CD4-positive, alpha-beta T cell treated with Interleukin-17A for 4 hours (primary cell): Measurements from ENCODE around the gene ENTREP1.

Source experiments
- DNase-seq: peaks from one replicate; pipeline ENCODE4 v3.0.0-alpha.2; 2020; ENCODE audit warnings: mixed read lengths

The ENTREP1 gene

DNA sequence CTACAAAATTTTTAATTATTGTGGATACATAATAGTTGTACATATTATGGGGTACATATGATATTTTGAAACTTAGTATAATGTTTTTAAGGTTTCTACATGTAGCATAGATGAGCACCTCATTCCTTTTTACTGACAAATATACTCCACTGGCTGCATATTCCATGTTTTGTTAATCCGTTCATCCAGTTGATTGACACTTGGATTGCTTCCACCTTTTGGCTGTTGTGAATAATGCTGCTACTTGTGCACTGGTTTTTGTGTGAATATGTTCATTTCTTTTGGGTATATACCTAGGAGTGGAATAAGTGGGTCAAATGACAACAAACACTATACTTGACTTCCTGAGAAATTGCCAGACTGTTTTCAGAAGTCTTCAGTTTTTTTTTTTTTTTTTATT is 2.8 kb upstream of the ENTREP1 start:
- DNase-seq, result no peak

DNA sequence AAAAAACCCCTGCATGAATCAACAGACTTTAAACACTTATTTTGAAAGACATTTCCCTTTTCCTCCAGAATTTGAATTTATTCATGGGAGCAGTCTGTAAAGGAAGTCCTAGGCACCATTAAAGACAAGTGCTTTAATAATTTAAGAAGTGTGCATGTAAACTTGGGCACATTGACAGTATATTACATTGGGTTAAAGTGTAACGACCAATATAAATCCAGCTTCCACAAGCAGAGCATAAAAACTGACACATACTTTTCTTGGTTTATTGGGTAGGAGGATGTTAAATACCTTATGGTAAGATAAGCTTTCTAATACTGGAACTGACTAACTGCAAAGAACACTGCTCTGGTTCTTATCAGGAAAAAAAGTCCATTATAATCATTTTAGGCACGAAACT is 1.2 kb upstream of the ENTREP1 start:
- no peak for DNase-seq

DNA sequence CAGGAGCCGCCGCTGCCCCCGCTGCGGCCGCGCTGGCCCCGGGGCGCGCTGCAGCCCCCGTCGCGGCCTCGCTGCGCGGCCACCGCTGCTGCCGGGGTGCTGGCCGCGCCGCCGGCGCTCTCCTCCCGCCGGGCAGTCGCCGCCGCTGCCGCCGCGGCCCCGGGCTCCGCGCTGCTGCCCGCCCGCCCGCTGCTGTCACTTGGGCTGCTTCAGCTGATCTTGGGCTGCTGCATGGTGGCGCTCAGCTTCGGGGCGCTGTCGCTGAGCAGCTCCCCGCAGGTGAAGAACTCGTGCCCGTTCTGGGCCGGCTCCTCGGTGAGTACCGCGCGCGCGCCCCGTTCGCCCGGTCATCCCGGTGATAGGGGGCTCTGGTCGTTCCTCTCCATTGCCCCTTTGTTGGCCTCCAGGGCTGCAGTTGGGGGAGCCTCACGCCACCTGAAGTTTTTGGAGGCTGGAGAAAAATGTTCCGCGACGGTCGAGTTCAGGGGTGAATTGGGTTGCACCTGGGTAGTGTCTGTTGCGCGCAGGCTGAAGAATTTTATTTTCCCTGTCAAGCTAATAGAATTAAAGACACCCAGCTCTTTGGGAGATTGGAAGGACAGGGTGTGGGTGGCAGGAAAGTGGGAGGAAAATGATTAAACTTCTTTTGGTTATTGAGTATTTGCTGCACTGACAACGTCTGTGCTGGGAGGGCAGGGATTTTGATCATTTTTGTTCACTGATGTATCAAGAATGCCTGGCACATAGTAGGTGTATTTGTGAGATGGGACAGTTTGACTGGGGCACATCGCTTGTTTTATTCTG is 596 bp downstream of the ENTREP1 start:
- no peak for DNase-seq

DNA sequence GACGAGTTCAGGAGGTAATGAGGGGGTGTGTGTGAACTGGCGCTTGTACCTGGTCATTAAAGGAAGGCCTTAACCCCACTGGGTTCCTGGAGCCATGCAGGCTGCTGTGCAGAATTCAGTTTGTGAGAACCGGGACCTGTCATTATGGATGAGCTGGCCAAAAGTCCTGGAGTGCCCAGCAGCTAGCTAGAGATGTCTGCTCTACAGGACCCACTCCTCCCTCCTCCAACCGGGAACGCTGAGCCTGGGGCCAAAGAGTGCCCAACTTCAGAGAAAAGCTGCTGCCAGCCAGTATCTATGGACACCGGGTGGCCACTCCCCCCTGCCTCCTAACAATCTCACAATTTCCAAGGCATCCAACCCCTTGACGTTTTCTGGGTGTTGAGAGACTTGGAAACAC is 1.2 kb downstream of the ENTREP1 start:
- no peak for DNase-seq

DNA sequence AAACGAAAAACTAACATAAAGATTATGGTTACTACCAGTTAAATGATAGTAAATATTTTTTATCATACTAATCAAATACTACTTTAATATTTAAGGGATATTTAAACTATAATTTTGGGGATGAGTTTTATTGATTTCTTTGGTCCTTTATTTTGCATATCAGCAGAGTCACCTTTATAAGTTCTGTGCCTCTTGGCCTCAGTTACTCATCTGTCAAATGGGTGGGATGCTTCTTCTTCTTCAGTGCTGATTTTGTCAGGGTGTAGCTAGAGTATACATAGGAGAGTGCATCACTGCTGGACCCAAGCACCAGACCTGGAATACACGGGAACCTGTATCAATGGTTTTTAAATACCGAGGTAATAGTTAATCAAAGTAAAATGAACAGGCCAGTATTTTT is 5.6 kb downstream of the ENTREP1 start:
- no peak for DNase-seq

DNA sequence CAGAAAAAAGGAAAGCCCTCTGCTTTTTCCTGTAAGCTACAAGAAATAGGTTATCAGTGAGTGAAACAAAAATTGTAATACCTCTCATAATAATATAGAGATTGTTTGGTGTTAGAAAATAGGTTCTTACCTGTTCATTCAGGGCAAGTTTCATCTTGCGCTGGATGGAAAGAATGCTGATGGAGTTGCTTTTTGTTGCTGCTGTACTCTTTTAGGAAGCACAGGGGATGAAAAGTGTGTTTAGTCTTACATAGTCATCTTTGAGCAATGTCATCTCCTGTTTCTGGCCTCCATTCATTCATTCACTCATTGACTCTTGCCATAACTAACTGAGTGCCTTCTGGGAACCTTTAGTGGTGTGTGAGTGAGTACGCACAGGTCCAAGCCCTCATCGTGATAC is 6.4 kb downstream of the ENTREP1 start:
- DNase-seq, result no peak

GRCh38 chr9:69332067-69332685 is 7.2 kb downstream of the ENTREP1 start:
- no peak for DNase-seq

- no peak for DNase-seq
Observed at GRCh38 chr9:69333716-69334115, 8.7 kb downstream of the ENTREP1 start.

DNA sequence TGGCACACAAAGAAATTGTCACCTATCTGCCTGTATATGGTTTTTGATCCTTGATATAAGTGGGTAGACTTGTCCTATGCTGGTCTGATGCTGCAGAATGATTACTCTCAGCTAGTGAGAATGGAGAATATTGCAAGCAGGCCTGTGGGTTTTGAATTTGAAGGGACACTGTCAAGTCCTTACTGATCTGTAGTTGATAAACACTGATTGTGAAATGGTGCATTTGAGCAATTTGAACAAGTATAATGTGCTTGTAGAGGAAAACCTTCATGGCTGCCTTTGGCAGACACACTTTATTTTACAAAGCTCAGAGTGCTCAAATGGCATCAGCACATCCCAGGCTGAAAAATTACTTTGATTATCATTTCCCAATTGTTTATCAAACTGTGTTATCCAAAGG is 9.3 kb downstream of the ENTREP1 start:
- DNase-seq, result no peak

DNA sequence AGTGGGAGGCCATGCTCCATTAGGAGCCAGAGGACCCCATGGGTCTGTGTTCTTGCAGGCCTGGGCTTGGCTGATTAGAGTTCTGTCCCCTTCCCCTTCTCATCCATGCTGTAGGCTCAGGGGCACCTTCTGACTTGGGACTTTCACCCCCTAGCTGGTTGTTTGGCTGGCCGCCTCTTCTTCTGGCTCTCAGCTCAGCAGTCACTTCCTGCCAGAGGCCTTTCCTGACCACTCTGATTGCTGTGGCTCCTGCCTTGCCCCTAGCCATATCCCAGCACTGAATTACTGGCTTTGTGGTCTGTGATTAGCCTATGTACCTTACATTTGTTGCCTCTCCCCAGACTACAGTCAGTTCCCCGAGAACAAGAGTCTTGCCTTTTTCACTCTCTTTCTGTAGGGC is 14.6 kb downstream of the ENTREP1 start:
- no peak for DNase-seq

- DNase-seq, result no peak
Observed at GRCh38 chr9:69340631-69341030, 15.6 kb downstream of the ENTREP1 start.

GRCh38 chr9:69342769-69343168 is 17.8 kb downstream of the ENTREP1 start:
- no peak for DNase-seq

- DNase-seq, result no peak
Observed at GRCh38 chr9:69344459-69344858, 19.4 kb downstream of the ENTREP1 start.

- no peak for DNase-seq
Observed at GRCh38 chr9:69346596-69347390, 21.8 kb downstream of the ENTREP1 start.

GRCh38 chr9:69347607-69348006 is 22.6 kb downstream of the ENTREP1 start:
- no peak for DNase-seq

- DNase-seq, result no peak
Observed at GRCh38 chr9:69351227-69351626, 26.2 kb downstream of the ENTREP1 start.

- no peak for DNase-seq
Observed at GRCh38 chr9:69355232-69355631, 30.2 kb downstream of the ENTREP1 start.

GRCh38 chr9:69357030-69357775 is 32.2 kb downstream of the ENTREP1 start:
- DNase-seq, result no peak

- no peak for DNase-seq
Observed at GRCh38 chr9:69357821-69358220, 32.8 kb downstream of the ENTREP1 start.

GRCh38 chr9:69363191-69363590 is 38.2 kb downstream of the ENTREP1 start:
- DNase-seq, result no peak

DNA sequence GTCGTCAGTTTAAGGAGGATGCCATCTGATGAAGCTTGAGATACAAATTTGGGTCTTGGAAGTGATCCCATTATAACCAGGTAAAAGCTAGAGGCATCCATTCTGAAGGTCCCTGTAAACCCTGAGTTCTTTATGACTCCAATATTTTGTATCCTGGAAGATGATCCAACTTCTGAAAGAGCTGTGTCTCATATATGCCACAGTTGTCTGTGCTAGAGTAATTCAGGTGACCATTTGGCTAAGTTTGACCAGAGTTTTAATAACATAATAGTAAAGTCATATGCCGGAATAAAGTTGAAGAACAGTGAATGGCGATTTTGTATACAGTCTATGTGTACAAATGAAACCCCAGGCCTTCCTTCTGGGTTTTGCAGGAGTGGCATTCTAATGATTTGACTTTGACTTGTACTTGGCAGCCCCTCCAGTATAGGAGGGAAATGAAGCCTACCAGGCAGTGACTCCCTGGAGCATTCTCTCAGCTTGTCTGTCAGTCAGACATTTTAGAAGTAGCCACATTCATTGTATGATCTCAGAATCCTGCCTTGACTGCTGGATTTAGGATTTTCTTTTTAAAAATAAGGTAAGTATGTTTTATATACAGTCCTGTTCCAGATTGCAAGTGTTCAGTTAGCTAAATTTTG is 39.6 kb downstream of the ENTREP1 start:
- DNase-seq, result no peak

DNA sequence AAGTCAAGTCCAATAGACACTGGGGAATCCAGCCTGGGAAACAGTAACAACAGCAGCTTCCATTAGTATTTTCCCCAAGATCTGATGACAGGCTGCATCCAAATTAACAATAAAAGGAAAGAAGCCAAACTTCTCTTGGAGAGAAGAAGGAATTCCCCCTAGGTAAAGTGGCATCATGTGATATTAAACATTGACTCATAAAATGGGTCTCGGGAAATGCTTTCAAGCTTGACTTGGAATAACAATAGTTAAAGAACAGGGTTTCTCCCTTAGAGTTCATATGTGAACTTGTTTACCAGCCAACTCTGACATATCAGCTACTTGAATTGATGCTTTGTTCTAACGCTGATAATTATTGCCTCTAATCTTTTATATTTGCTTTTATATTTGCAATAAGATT is 45.4 kb downstream of the ENTREP1 start:
- DNase-seq, result no peak

DNA sequence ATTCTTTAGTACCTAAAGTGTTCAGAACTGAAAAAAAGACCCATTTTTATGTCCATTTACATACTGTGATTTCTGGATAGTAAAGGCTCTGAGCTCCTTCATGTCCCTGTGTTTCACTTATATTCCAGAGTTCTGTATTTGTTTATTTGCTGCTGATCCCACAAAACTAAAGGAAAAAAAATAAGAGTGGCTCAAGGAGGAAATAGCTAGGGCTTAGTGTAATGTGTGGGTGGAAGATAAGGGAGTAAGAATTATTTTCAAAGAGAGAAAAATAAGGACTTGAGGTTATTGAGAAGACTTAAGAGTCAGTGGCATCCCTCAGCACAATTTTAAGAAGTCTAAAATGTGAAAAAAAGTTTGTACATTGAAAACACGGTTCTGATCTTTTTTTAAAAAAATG is 46.0 kb downstream of the ENTREP1 start:
- no peak for DNase-seq
